ENCODE results near the gene PPP1R15B. TPM values are rescaled to one million over a fixed set of nuclear protein-coding genes. Genes with fewer than 3 reads are reported as not detected.

PPP1R15B gene
- total and polyA plus RNA-seq, 10 of the 15 experiments (the other 5 are each of a cell fraction or from before 2014, with no cell fraction given) = 13.9 to 38.1 (median 26.5) TPM

GRCh38 chr1:204437796-204438570 lies 26.4 kb upstream of the PPP1R15B start:
- CTCF ChIA-PET = interaction anchor here (1.1 to 51.8 kb wide), 4 partner anchors 10 to 369 kb away, joined by 3 to 2021 read pairs (median 21); partner anchors contain the start of gene PIK3C2B
- H3K9me3 ChIP-seq (replicated peaks; ENCODE audit: control insufficient read depth, insufficient read depth, low read length) = no peaks in the 10 kb centered on the region
- H3K27ac ChIP-seq (ENCODE audit: control insufficient read depth, insufficient read depth) = no peak overlapping the region
- ATAC-seq (no peak), FAIRE-seq (no peak), DNase-seq (ENCODE audit: low read depth, low spot score) (no peak)
- in situ Hi-C loops (cut with MboI) (loop anchor here (10.0 kb wide), 1 partner anchor 367 kb away; no protein-coding TSS in a partner anchor), intact Hi-C loops (cut with micrococcal nuclease; ENCODE audit: unreplicated experiment) (no loop called here)
- no peaks in the 10 kb centered on the region for H3K27me3 ChIP-seq (replicated peaks in 1 of 2; ENCODE audit: control insufficient read depth in 2 of 2, insufficient read depth in 2 of 2, low read length in 1 of 2)
- POLR2A ChIA-PET = interaction anchor here (0.9 kb wide), 1 partner anchor 62 kb away, joined by 3 read pairs; no protein-coding TSS in a partner anchor
- H2AFZ ChIP-seq (ENCODE audit: control insufficient read depth, low read depth, low read length) = no peak overlapping the region
- RAD21 ChIA-PET (ENCODE audit: unreplicated experiment) = interaction anchor here (1.0 to 2.0 kb wide), 2 partner anchors 9 to 369 kb away, joined by 3 to 6 read pairs; no protein-coding TSS in a partner anchor
- WGBS (ENCODE audit: insufficient coverage, insufficient replicate concordance, low lambda C conversion rate, missing lambda C conversion rate) = 70% methylated on average over 8 of the region's 8 CpGs
- H3K9ac ChIP-seq (ENCODE audit: control insufficient read depth, insufficient read depth, low read length) = no peak overlapping the region
- no peaks in the 10 kb centered on the region for H3K4me1 ChIP-seq (ENCODE audit: control insufficient read depth, insufficient read depth, low read length)
- H3K4me3 ChIP-seq = no peak overlapping the region
- TF ChIP-seq REST (IDR thresholded peaks at IDR 0.05; ENCODE audit: low read depth, low read length) (no peak), SRF (IDR thresholded peaks at IDR 0.05; ENCODE audit: low read depth in 2 of 2, low read length in 2 of 2) (no peak), NFYA (IDR thresholded peaks at IDR 0.05; ENCODE audit: borderline replicate concordance, low read depth, low read length) (no peak), CHD1 (IDR thresholded peaks at IDR 0.05; ENCODE audit: low read depth, low read length) (no peak), HDGF (IDR thresholded peaks at IDR 0.05) (no peak), FOS (IDR thresholded peaks at IDR 0.05; ENCODE audit: borderline replicate concordance, extremely low read depth, insufficient read length) (no peak), LARP7 (IDR thresholded peaks at IDR 0.05) (no peak), PAX8 (IDR thresholded peaks at IDR 0.05) (no peak), MEF2A (IDR thresholded peaks at IDR 0.05; ENCODE audit: insufficient read depth, low read depth, low read length) (no peak), IKZF2 (IDR thresholded peaks at IDR 0.05) (no peak), ZNF207 (IDR thresholded peaks at IDR 0.05; ENCODE audit: borderline replicate concordance) (no peak), SIX5 (IDR thresholded peaks at IDR 0.05; ENCODE audit: low read depth, low read length, severe bottlenecking) (no peak)
- TF ChIP-seq, protein P1, sequence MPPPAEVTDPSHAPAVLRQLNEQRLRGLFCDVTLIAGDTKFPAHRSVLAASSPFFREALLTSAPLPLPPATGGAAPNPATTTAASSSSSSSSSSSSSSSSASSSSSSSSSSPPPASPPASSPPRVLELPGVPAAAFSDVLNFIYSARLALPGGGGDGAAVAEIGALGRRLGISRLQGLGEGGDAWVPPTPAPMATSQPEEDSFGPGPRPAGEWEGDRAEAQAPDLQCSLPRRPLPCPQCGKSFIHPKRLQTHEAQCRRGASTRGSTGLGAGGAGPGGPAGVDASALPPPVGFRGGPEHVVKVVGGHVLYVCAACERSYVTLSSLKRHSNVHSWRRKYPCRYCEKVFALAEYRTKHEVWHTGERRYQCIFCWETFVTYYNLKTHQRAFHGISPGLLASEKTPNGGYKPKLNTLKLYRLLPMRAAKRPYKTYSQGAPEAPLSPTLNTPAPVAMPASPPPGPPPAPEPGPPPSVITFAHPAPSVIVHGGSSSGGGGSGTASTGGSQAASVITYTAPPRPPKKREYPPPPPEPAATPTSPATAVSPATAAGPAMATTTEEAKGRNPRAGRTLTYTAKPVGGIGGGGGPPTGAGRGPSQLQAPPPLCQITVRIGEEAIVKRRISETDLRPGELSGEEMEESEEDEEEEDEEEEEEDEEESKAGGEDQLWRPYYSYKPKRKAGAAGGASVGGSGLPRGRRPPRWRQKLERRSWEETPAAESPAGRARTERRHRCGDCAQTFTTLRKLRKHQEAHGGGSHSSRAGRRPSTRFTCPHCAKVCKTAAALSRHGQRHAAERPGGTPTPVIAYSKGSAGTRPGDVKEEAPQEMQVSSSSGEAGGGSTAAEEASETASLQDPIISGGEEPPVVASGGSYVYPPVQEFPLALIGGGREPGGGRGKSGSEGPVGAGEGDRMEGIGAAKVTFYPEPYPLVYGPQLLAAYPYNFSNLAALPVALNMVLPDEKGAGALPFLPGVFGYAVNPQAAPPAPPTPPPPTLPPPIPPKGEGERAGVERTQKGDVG (CRISPR knock-in tag; IDR thresholded peaks at IDR 0.05) = no peak
- TF ChIP-seq, protein P2, sequence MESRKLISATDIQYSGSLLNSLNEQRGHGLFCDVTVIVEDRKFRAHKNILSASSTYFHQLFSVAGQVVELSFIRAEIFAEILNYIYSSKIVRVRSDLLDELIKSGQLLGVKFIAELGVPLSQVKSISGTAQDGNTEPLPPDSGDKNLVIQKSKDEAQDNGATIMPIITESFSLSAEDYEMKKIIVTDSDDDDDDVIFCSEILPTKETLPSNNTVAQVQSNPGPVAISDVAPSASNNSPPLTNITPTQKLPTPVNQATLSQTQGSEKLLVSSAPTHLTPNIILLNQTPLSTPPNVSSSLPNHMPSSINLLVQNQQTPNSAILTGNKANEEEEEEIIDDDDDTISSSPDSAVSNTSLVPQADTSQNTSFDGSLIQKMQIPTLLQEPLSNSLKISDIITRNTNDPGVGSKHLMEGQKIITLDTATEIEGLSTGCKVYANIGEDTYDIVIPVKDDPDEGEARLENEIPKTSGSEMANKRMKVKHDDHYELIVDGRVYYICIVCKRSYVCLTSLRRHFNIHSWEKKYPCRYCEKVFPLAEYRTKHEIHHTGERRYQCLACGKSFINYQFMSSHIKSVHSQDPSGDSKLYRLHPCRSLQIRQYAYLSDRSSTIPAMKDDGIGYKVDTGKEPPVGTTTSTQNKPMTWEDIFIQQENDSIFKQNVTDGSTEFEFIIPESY (IDR thresholded peaks at IDR 0.05) = no peak
- SMC1A ChIA-PET (ENCODE audit: uncharacterized antibody, unreplicated experiment) = interaction anchor here (0.7 to 33.8 kb wide), 6 partner anchors 8 to 169 kb away, joined by 3 to 939 read pairs (median 3); partner anchors contain the start of gene PIK3C2B
- H3K36me3 ChIP-seq (ENCODE audit: control insufficient read depth in 2 of 2, insufficient read depth in 2 of 2, low read length in 1 of 2) = peaks cover 26 to 35% of the 10 kb centered on the region in 2 experiments
- no peaks in the 10 kb centered on the region for H4K20me1 ChIP-seq (ENCODE audit: control insufficient read depth, insufficient read depth)
- BruUV-seq (replicated peaks) = TSS peak; percentile 21
- H3K79me2 ChIP-seq (ENCODE audit: control insufficient read depth, insufficient read depth, low read length) = no peaks in the 10 kb centered on the region
- no peak overlapping the region for H3K4me2 ChIP-seq (ENCODE audit: control insufficient read depth, insufficient read depth)

Measured in GM12878 (cell line).